Vagina (tissue), 2 donors: ENCODE results near the gene OTOF.

ENCODE experiments used
- POLR2A ChIP-seq, 2 donors: fragments of 450-650 bp; IDR thresholded peaks; one replicate each; pipeline ENCODE4 v1.6.1; 2017; ENCODE audit warnings: antibody characterized with exemption in 2 of 2, mild to moderate bottlenecking in 2 of 2, moderate library complexity in 2 of 2
- POLR2AphosphoS5 ChIP-seq, 2 donors: sonication (generic); formaldehyde crosslinking; IDR thresholded peaks; one replicate each; pipeline ENCODE4 v1.9.0; 2017; ENCODE audit warnings: antibody characterized with exemption in 2 of 2, mild to moderate bottlenecking in 2 of 2, low read depth in 1 of 2; ENCODE audit not compliant: insufficient read depth in 1 of 2
- TF ChIP-seq, protein P1 (sequence below), 3 experiments: fragments of 450-650 bp in 2 of 3; fragments of 200-600 bp in 1 of 3; sonication (generic) in 1 of 3; IDR thresholded peaks; one replicate each; pipeline ENCODE4 v1.5.1; 2017 to 2019; ENCODE audit warnings: antibody characterized with exemption in 3 of 3, mild to moderate bottlenecking in 2 of 3, moderate library complexity in 2 of 3

DNA sequence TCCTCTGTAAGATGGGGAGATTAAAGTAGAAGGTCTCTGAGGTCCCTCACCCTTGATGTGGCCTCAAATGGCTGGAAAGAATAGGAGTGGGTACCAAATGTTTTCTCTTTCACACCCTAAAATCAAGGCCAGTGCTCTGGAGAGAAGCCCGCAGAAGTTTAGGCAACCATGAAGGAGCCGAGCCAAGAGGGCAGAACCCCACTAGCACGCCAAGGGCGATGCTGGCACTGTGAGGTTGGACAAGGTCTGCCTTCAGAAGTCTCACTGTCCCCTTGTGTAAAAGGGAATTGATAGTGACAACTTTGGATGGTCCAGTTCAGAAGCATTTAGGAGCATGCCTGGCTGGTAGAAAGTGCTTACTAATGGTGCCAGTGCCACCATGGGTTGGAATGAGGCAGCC, 16.3 kb upstream of the OTOF start:
- TF ChIP-seq POLR2A (IDR thresholded peaks at IDR 0.05) (no peak), POLR2AphosphoS5 (IDR thresholded peaks at IDR 0.05; ENCODE audit: insufficient read depth in 1 of 2, low read depth in 1 of 2) (no peak)
- TF ChIP-seq, protein P1, sequence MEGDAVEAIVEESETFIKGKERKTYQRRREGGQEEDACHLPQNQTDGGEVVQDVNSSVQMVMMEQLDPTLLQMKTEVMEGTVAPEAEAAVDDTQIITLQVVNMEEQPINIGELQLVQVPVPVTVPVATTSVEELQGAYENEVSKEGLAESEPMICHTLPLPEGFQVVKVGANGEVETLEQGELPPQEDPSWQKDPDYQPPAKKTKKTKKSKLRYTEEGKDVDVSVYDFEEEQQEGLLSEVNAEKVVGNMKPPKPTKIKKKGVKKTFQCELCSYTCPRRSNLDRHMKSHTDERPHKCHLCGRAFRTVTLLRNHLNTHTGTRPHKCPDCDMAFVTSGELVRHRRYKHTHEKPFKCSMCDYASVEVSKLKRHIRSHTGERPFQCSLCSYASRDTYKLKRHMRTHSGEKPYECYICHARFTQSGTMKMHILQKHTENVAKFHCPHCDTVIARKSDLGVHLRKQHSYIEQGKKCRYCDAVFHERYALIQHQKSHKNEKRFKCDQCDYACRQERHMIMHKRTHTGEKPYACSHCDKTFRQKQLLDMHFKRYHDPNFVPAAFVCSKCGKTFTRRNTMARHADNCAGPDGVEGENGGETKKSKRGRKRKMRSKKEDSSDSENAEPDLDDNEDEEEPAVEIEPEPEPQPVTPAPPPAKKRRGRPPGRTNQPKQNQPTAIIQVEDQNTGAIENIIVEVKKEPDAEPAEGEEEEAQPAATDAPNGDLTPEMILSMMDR (IDR thresholded peaks at IDR 0.05) = no peak
